A172 (cell line): Measurements from ENCODE around the gene PCGF5. TPM values are rescaled to one million over a fixed set of nuclear protein-coding genes. Genes with fewer than 3 reads are reported as not detected.
A peak's percentile ranks its signal among the peaks of the same experiment; 100 is the strongest.
"Not testable (repeated sequence)": the region's sequence is repeated elsewhere in the genome, so short reads cannot be mapped to it uniquely, and the experiment has no call there.

Source experiments
- DNase-seq: peaks from one replicate; pipeline ENCODE4 v3.0.0-alpha.2; 2015; ENCODE audit warnings: low spot score
- total RNA-seq: library from RNA; depleted of rRNA; stranded (reverse); fragments of >200 nt; shearing (Covaris generic); gene quantifications from 2 replicates; pipeline ENCODE4 v1.2.3, GENCODE V29; 2014

PCGF5 gene
- total RNA-seq, 1 experiment from 2014 or later: 33.6 TPM

- no peak for DNase-seq
Measured at GRCh38 chr10:91286572-91286971, 66.1 kb downstream of the PCGF5 start.

- DNase-seq: peak; percentile 87
Measured at GRCh38 chr10:91287276-91287675, 66.8 kb downstream of the PCGF5 start.

GRCh38 chr10:91287912-91288311 is 67.4 kb downstream of the PCGF5 start:
- DNase-seq: no peak

GRCh38 chr10:91289305-91289704 is 68.8 kb downstream of the PCGF5 start:
- no peak for DNase-seq

GRCh38 chr10:91290607-91291006 is 70.1 kb downstream of the PCGF5 start:
- no peak for DNase-seq

- DNase-seq: peak; percentile 11
Measured at GRCh38 chr10:91294134-91294906, 73.9 kb downstream of the PCGF5 start.

GRCh38 chr10:91295346-91295745 is 74.9 kb downstream of the PCGF5 start:
- DNase-seq: no peak

- DNase-seq: peak; percentile 53
Measured at GRCh38 chr10:91296471-91296870, 76.0 kb downstream of the PCGF5 start.

GRCh38 chr10:91298224-91298871 is 77.9 kb downstream of the PCGF5 start:
- DNase-seq: peak; percentile 77

- DNase-seq: no peak
Measured at GRCh38 chr10:91299999-91300575, 79.6 kb downstream of the PCGF5 start.

- DNase-seq: not testable (repeated sequence)
Measured at GRCh38 chr10:91302946-91303345, 82.5 kb downstream of the PCGF5 start.

GRCh38 chr10:91305979-91306378 is 85.5 kb downstream of the PCGF5 start:
- DNase-seq: not testable (repeated sequence)

- no peak for DNase-seq
Measured at GRCh38 chr10:91307489-91307888, 87.0 kb downstream of the PCGF5 start.

- DNase-seq: no peak
Measured at GRCh38 chr10:91309711-91310110, 89.2 kb downstream of the PCGF5 start.

- no peak for DNase-seq
Measured at GRCh38 chr10:91311601-91312381, 91.3 kb downstream of the PCGF5 start.

GRCh38 chr10:91312382-91312733 is 91.9 kb downstream of the PCGF5 start:
- no peak for DNase-seq

- DNase-seq: peak; percentile 13
Measured at GRCh38 chr10:91313796-91314485, 93.5 kb downstream of the PCGF5 start.

- no peak for DNase-seq
Measured at GRCh38 chr10:91316486-91316885, 96.0 kb downstream of the PCGF5 start.

GRCh38 chr10:91317541-91317940 is 97.1 kb downstream of the PCGF5 start:
- no peak for DNase-seq

GRCh38 chr10:91319336-91319735 is 98.9 kb downstream of the PCGF5 start:
- DNase-seq: no peak

- DNase-seq: not testable (repeated sequence)
Measured at GRCh38 chr10:91323293-91323905, 102.9 kb downstream of the PCGF5 start.
